ENCODE measurements around the gene CBR3.
"Not testable (repeated sequence)": the region's sequence is repeated elsewhere in the genome, so short reads cannot be mapped to it uniquely, and the experiment has no call there.

CBR3 gene

DNA sequence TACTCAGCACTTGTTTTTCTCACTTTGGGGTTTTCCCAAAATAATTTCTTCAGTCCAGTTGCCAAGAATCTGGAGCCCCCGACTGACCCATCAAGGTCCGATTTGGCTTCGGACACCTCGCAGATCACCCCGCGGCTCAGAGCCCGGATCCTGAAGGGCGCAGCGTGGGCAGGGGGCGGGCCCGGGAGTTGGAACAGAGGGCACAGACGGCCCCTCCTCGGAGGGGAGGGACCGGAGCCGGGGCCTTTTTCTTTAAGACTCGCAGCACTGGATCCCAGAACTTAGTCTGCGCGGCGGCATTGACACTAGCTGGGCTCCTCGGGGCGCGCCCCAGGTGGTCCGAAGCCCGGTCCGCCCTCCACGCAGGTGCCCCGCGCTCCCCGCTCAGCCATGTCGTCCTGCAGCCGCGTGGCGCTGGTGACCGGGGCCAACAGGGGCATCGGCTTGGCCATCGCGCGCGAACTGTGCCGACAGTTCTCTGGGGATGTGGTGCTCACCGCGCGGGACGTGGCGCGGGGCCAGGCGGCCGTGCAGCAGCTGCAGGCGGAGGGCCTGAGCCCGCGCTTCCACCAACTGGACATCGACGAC lies at the start of gene CBR3:
CBR3 (plus strand) TSS at position 277 of the 588 bp plus-strand sequence; CDS start at position 391, 114 bp downstream.
- DNase-seq, result peak; percentile 17 to 39 (median 22)

- no peak for DNase-seq
These were observed 47.3 kb upstream of the CBR3 start for GRCh38 chr21:36087362-36088138.

DNA sequence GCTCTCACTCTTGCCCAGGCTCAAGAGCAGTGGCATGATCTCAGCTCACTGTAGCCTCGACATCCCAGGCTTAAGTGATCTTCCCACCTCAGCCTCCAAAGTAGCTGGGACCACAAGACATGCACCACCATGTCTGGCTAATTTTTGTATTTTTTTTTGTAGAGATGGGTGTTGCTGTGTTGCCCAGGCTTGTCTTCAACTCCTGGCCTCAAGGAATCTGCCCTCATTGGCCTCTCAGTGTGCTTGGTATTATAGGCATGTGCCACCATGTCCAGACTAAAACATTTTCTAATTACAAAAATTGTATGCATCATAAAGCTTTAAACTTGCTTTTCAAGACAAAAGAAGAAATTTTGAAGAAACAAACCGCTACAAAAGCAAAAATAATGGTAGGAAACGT lies 44.9 kb upstream of the CBR3 start:
- DNase-seq, result no peak

- DNase-seq, result no peak
These were observed 42.2 kb upstream of the CBR3 start for GRCh38 chr21:36092681-36093080.

DNA sequence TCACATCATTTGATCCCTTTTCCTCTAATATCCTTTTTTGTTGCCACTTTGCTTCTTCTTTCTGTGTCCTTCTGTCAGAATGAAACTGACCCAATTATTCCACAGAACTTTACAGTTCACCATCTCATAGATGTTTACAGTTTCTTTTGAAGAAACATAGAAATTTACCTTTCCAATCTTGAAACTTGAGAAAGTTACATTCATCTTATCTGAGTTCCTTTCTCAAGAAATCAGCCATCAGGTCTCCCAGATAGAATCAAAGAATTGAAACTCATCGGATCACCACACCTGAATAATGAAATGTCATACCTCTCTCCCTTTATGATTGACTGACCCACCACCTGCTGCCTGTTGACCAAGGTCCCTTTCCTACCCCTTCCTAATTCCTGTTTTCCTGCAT lies 41.4 kb upstream of the CBR3 start:
- no peak for DNase-seq

GRCh38 chr21:36096398-36097290 lies 38.2 kb upstream of the CBR3 start:
- DNase-seq, result no peak

GRCh38 chr21:36097427-36098181 lies 37.3 kb upstream of the CBR3 start:
- DNase-seq, result no peak

DNA sequence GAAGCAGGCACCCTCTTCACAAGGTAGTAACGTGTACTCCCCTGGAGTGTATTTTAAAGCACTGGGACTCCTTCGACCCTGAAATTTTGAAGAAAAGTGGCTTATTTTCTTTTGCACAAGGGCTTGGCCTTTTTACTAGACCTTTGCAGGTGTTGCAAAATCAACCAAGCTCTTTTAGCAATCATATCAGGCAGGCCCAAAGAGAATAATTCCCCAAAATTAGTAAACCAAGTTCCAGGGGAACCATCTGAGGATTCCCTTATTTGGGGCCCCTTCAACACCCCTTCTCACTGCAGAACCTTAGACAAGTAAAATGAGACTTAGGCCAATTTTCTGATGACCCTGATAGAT lies 36.7 kb upstream of the CBR3 start:
- DNase-seq, result no peak

DNA sequence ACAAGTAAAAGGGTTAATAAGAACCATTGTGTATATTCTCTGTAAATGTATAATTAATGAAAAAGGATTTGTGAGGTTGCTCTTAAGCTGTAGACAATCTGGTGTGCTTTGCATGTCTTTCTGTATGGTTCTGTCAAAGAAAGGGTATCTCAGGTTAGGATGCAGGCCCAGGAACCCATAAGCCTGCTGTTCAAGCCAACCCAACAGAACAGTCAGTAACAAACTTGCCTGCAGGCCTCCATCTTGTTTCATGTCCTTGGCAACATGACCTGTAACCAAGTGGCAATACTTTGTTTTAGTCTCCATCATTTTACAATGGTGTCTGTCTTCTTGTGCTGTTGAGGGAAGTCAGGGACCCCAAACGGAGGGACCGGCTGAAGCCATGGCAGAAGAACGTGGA lies 35.9 kb upstream of the CBR3 start:
- DNase-seq, result no peak

GRCh38 chr21:36099695-36100211 lies 35.1 kb upstream of the CBR3 start:
- not testable (repeated sequence) for DNase-seq

DNA sequence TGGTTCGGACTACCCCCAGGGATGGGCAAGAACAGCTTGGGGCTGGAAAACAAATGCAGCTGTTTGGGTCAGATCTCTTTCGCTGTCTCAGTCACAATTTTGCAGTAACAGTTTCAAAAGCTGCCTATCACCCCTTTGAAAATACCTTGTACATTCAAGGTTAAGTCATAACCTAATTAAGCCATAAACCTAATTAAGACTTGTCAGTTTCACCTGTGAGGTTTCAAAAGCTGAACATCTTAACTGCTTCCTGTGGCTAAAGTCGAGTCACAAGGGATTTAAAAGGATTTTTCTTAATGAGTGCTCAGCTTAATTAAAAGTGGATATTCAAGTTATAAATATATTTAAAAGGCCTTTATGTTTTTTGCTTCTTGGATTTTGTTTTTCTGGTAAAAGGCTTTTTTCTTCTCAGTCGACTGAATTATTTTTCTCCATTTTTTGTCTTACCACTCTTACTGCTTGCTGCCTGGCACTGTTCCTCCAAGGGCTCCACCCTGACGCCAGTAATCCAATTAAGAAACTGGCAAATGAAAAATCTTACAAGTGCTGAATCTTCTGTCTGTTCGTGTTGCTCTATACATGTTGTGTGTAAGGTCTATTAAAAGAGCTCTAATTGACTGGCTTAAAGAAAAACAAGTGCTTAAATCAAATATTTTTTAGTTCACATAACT lies 33.8 kb upstream of the CBR3 start:
- no peak for DNase-seq

- no peak for DNase-seq
These were observed 31.4 kb upstream of the CBR3 start for GRCh38 chr21:36103434-36103833.

DNA sequence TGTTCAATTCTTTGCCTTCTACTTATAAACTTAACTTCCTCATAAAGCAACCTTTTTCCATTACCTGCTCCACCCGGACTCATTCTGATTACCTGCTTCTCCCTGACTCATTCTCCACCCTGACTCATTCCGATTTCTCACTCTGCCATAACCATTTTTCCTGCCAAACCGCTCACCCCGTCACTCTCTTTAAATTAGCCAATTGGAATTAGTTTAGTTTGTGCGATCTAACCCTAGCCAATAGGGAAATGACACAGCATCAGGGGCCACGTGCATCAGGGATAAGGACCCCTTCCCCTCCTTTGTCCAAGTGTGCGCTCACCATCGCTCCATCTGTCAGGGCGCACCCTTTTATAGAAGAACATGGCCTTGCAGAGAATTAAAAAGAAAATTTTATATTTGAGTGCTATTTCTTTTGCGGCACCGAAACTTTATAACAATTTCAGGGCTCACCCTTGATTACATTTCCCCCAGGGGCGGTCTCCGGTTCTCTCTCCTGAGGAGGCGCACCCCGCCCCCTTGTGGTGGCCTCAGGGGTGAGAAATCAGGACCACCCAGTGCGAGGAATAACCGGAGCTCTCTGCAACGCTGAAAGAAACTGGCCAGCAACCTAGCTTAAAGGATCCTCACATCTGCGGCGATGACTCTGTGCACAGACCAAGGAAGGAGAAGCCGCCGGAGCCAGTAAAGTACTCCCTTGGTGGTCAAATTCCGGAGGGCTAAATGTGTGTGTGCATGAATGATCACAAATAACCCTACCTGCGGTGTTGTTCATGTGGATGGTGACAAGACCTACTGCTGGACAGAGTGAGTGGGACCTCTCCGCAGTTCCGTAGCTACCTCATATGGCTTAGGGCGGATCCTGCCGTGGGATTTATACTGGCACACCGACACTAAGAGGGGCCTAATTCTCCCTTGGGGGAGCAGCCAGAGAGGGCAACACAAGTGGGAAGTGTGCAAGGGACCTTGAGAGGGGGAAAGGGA lies 30.3 kb upstream of the CBR3 start:
- peak in 3 of 4 experiments; percentile 11 to 60 (median 21) for DNase-seq

DNA sequence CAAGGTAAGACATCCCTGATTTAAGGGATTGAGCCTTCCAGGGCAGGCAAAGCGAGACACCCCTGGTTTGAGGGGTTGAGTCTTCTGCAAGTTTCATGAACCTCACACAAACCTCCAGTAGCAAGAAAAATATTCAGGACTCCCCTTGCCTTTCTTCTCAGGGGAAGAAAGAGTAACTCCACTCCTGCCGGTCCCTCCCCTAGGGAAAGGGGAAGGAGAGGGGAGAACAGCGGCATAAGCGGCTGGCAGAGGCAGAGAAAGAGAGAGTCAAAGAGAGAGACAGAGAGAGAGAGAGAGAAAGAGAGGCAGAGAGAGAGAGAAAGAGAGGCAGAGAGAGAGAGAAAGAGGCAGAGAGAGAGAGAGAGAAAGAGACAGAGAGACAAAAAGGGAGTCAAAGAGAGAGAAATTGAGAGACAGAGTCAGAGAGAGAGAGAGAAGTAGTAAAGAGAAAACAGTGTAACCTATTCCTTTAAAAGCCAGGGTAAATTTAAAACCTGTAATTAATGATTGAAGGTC lies 29.5 kb upstream of the CBR3 start:
- no peak for DNase-seq

DNA sequence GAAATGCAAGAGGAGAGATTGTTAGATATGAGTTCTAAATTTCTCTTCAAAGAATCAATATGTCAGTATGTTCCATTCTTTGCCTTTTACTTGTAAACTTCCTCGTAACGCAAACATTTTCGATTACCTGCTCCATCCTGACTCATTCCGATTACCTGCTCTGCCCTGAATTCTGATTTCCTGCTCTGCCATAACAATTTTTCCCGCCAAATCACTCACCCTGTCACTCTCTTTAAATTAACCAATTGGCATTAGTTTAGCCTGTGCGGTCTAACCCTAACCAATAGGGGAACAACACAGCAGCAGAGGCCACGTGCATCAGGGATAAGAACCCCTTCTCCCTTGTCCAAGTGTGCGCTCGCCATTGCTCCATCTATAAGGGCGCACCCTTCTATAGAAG lies 25.0 kb upstream of the CBR3 start:
- DNase-seq, result no peak

DNA sequence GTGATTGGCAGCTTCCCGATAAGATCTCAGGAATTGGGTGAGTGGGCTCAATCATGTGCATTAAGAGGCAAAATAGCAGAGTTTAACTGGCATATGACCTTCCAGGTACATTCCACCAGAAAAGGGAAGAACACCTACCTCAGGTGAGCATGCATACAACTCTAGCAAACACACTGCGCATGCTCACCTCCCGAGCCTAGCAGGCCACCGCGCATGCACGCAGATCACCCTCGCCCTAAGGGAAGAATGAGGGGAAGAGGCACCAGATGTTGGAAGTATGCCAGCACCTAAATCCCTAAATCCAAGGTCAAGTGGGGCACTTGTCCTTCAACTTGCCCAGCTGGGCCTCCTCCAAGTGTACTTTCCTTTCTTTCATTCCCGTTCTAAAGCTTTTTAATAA lies 23.6 kb upstream of the CBR3 start:
- DNase-seq, result no peak

DNA sequence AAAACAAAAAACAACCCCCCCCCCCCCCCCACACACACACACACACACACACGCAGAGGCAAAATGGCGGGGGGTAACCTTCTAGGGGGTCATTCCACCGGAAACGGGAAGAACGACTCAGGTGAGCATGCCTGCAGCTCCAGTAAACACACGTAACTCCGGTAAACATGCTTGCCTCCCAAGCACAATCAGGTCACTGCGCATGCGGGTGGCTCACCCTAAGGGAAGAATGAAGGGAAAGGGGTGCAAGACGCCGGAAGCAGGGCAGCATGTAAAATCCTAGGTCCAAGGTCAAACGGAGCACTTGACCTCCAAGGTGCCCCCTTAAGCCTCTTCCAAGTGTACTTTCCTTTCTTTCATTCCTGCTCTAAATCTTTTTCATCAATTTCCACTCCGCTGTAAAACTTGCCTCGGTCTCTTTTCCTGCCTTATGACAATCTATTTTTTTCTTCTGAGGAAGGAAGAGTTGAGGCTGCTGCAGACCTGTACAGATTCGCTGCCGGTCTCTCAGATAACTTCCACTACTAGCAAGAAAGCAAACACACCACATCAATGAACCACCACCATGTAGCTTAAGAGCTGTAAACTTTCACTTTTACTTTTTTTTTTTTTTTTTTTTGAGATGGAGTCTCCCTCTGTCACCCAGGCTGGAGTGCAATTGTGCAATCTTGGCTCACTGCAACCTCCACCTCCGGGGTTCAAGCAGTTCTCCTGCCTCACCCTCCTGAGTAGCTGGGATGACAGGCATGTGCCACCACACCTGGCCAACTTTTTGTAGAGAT lies 21.0 kb upstream of the CBR3 start:
- DNase-seq, result peak in 2 of 4 experiments; percentile 3 to 23

DNA sequence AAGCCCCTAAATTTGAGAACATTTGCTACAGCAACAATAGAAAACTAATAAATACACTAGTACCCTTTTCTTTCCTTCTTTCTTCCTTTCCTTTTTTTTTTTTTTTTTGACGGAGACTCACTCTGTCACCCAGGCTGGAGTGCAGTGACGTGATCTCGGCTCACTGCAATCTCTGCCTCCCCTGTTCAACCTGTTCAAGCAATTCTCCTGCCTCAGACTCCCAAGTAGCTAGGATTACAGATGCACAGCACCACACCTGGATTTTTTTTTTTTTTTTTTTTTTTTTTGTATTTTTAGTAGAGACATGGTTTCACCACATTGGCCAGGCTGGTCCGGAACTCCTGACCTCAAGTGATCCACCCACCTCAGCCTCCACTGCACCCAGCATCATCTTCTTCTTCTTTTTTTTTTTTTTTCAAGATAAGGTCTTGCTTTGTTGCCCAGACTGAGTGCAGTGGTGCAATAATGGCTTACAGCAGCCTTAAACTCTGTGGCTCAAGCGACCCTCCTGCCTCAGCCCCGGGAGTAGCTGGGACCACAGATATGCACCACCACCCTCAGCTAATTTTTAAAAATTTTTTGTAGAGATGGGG lies 19.6 kb upstream of the CBR3 start:
- no peak for DNase-seq

DNA sequence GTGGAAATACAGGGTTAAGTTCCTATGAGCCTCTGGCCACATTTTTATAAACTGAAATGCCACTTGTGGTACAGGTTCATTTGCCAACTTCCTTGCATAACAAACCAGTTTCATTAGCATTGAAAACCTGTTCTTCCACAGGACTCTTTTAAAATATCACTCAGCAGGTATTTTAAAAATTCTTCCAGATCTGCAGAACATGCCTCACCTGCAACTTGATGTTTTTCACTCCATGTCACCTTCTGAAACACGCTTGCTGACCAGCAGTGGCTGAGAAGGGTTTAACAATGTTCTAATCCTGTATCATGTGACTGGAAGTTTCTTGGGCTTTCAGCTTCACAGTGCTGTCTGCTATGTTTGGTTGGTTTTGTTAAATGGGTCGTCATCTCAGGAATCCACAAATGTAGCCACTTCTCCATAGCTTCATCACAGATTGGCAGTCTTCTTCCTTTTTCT lies 17.6 kb upstream of the CBR3 start:
- no peak for DNase-seq
